Ascending aorta (tissue), 2 donors: ENCODE results near the gene GIT1. TPM values are rescaled to one million over a fixed set of nuclear protein-coding genes. Genes with fewer than 3 reads are reported as not detected.

Experiments
- DNase-seq, 2 donors: peaks; one replicate each; pipeline ENCODE4 v3.0.0-alpha.2; 2019; ENCODE audit warnings: low spot score in 2 of 2
- H3K27ac ChIP-seq, 2 donors: fragments of 200-600 bp; sonication (generic); one replicate each; pipeline ENCODE4 v1.5.1; 2016 to 2017; ENCODE audit warnings: mild to moderate bottlenecking in 1 of 2
- H3K27me3 ChIP-seq: fragments of 200-600 bp; sonication (generic); one replicate; pipeline ENCODE4 v1.5.1; 2017
- H3K36me3 ChIP-seq, 2 donors: fragments of 200-600 bp; sonication (generic); one replicate each; pipeline ENCODE4 v1.5.1; 2016
- H3K4me1 ChIP-seq, 2 donors: fragments of 200-600 bp; sonication (generic); one replicate each; pipeline ENCODE4 v1.5.1; 2016 to 2017; ENCODE audit warnings: mild to moderate bottlenecking in 1 of 2
- H3K4me3 ChIP-seq, 2 donors: fragments of 200-600 bp; sonication (generic); one replicate each; pipeline ENCODE4 v1.5.1; 2016 to 2017; ENCODE audit warnings: mild to moderate bottlenecking in 1 of 2
- H3K9me3 ChIP-seq, 2 donors: fragments of 200-600 bp; sonication (generic); one replicate each; pipeline ENCODE4 v1.5.1; 2016
- CTCF ChIP-seq, 3 experiments: fragments of 200-600 bp in 2 of 3; fragments of 450-650 bp in 1 of 3; sonication (generic) in 2 of 3; IDR thresholded peaks; one replicate each; pipeline ENCODE4 v1.5.1; 2016 to 2019; ENCODE audit warnings: antibody characterized with exemption in 3 of 3, mild to moderate bottlenecking in 1 of 3, moderate library complexity in 1 of 3
- intact Hi-C: fragments of 100-400 bp; cut with DNase I; formaldehyde crosslinking; loops from one replicate; pipeline ENCODE4 v1.15.1; 2023
- total RNA-seq: library from RNA; depleted of rRNA; stranded (reverse); fragments of >200 nt; gene quantifications from one replicate; pipeline ENCODE4 v1.1.0, GENCODE V29; 2016

Gene GIT1
- total RNA-seq, 1 donor from 2014 or later = 142 TPM

DNA sequence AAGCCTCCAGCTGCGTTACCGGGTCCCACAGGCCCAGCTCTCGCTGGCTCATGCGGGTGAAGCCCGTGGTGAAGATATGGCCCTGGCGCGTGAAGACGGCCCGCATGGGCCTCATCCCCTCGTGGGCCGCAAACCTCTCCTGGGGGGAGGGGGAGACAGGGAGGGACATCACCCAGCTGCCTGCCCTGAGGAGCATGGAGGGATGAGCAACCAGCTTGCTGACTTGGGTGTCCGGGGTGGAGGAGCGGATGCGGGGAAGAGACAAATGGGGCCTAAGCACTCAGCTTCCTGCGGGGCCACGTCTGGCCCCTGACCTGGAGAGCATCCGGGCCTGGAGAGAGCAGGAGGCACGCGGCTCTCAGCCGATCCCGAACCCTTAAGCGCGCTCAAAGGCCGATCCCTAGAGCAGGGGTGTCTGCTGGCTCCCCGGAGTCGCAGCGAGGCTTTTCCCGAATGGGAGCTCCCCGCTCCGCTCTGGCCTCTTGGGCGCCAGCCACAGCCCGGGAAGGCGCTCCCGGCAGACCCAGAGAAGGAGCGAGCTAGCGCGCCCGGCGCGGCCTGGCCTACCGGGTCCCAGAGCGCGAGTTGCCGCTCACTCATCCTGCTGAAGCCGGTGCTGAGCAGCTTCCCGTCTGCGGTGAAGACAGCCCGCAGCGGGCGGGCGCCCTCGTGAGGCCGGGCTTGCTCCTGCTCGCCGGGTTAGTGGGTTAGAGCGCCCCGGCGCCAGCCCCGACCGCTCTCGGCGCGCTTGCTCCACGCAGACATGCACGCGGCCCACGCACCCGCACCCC is 28.2 kb upstream of the GIT1 start:
- no peaks in the 10 kb centered on the region for H3K9me3 ChIP-seq
- H3K27ac ChIP-seq = no peak overlapping the region
- H3K4me1 ChIP-seq = peaks cover 20 to 38% of the 10 kb centered on the region in 2 donors
- no peaks in the 10 kb centered on the region for H3K36me3 ChIP-seq
- intact Hi-C loops = loop anchor here (1.0 to 2.0 kb wide), 2 partner anchors 37 to 161 kb away; no protein-coding TSS in a partner anchor
- TF ChIP-seq CTCF (IDR thresholded peaks at IDR 0.05) = peak; percentile 48 to 66 (median 58)
- peak; percentile 46 to 85 for DNase-seq
- H3K4me3 ChIP-seq = peak overlapping the region; percentile 27 to 62
- H3K27me3 ChIP-seq = no peaks in the 10 kb centered on the region

DNA sequence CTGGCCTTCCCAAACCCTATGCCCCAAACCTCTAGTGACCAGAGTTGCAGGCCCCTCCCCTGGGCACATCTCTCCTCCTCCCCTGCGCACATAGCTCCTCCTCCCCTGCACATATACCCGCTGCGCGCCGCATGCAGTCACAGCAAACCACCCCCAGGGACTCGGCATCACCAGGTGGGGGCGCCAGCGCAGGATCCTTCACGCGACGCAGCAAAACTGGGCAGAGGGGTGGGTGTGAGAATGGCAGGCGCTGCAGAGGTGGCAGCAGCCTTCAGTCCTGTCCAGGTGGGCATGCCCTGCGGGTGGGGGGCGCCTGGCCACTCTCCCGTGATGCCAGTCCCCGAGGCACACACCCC is 27.7 kb upstream of the GIT1 start:
- no peaks in the 10 kb centered on the region for H3K9me3 ChIP-seq
- intact Hi-C loops = loop anchor here (1.0 kb wide), 1 partner anchor 37 kb away; no protein-coding TSS in a partner anchor
- peaks cover 18 to 38% of the 10 kb centered on the region in 2 donors for H3K4me1 ChIP-seq
- TF ChIP-seq CTCF (IDR thresholded peaks at IDR 0.05) = peak; percentile 64 to 72 (median 67)
- peak overlapping the region; percentile 27 to 62 for H3K4me3 ChIP-seq
- H3K27me3 ChIP-seq = no peaks in the 10 kb centered on the region
- DNase-seq = peak; percentile 54 to 90
- no peak overlapping the region for H3K27ac ChIP-seq
- H3K36me3 ChIP-seq = no peaks in the 10 kb centered on the region

GRCh38 chr17:29616300-29617048 is 27.0 kb upstream of the GIT1 start:
- Histone ChIP-seq H3K4me1 (peaks cover 15 to 38% of the 10 kb centered on the region in 2 donors), H3K27me3 (no peaks in the 10 kb centered on the region), H3K4me3 (peak overlapping the region; percentile 52 to 62), H3K27ac (no peak overlapping the region), H3K36me3 (no peaks in the 10 kb centered on the region), H3K9me3 (no peaks in the 10 kb centered on the region)
- no peak for TF ChIP-seq CTCF (IDR thresholded peaks at IDR 0.05)
- no peak for DNase-seq
- intact Hi-C loops = loop anchor here (1.0 kb wide), 1 partner anchor 36 kb away; no protein-coding TSS in a partner anchor

DNA sequence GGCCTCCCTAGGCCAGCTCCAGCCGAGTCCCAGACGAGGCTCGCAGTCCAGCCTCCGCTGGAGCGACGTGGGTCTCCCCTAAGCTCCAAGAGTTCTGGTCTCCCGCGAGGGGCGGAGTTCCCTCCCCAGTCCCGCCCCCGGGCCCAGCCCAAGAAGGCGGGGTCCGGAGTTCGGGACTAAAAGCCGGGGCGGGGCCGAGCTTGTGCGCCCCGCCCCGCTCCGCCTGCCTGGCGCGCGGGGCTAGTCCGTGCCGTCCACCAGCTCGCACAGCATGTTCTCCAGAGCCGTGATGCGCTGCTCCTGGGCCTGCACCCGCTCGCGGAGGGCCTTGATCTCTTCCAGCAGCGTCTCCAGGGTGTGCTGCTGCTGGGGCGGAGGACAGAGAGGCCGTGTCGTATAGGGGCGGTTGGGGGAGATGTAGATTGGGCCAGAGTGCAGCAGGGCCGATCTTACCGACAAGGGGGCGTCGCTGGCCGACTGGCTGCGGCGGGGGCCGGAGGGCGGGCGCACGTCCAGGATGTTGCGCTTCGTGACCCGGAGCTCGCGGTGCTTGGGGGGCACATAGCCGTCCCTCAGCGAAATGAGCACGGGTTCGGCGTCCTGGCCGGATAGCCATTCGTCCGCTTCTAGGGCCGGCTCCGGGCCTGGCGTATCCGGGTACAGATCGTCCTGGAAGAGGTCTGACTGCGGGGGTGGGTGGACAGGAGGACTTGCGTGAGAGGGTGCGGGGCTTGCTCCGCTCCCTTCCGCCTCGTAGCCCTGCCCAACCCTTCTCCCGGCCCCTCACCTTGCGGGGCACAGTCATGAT is 26.2 kb upstream of the GIT1 start:
- intact Hi-C loops = loop anchor here (1.0 kb wide), 1 partner anchor 24 kb away; no protein-coding TSS in a partner anchor
- Histone ChIP-seq H3K4me3 (peak overlapping the region; percentile 52 to 62), H3K36me3 (no peaks in the 10 kb centered on the region), H3K27ac (no peak overlapping the region), H3K9me3 (no peaks in the 10 kb centered on the region), H3K4me1 (peaks cover 15 to 38% of the 10 kb centered on the region in 2 donors), H3K27me3 (no peaks in the 10 kb centered on the region)
- TF ChIP-seq CTCF (IDR thresholded peaks at IDR 0.05) = no peak
- DNase-seq = peak; percentile 63 to 91

- TF ChIP-seq CTCF (IDR thresholded peaks at IDR 0.05) = no peak
Measured at GRCh38 chr17:29615048-29615385, 25.6 kb upstream of the GIT1 start.

More at GRCh38 chr17:29615048-29615385, 25.6 kb upstream of the GIT1 start:
- H3K27me3 ChIP-seq = no peaks in the 10 kb centered on the region
- intact Hi-C loops = loop anchor here (1.0 kb wide), 1 partner anchor 24 kb away; no protein-coding TSS in a partner anchor
- no peak overlapping the region for H3K27ac ChIP-seq
- no peaks in the 10 kb centered on the region for H3K9me3 ChIP-seq
- H3K36me3 ChIP-seq = no peaks in the 10 kb centered on the region
- H3K4me3 ChIP-seq = peak overlapping the region; percentile 52 to 62
- peaks cover 15 to 38% of the 10 kb centered on the region in 2 donors for H3K4me1 ChIP-seq
- DNase-seq = peak in 1 of 2 donors; percentile 75
